MM.1S (cell line): ENCODE data around the gene PTGDR.

Experiments
- DNase-seq: peaks from one replicate; pipeline ENCODE4 v3.0.0-alpha.2; 2015
- H2AFZ ChIP-seq: fragments of 300-600 bp; sonication (generic); 2 replicates; pipeline ENCODE4 v1.6.0; 2016; ENCODE audit warnings: antibody characterized with exemption, low read length
- H3F3A ChIP-seq: fragments of 300-600 bp; sonication (generic); 2 replicates; pipeline ENCODE4 v1.6.1; 2016; ENCODE audit warnings: mild to moderate bottlenecking, antibody characterized with exemption, low read length, moderate library complexity, mixed read lengths; ENCODE audit not compliant: insufficient read depth
- H3K27ac ChIP-seq: fragments of 300-600 bp; sonication (generic); 2 replicates; pipeline ENCODE4 v1.5.1; 2016; ENCODE audit warnings: mild to moderate bottlenecking, low read length
- H3K27me3 ChIP-seq: fragments of 300-600 bp; sonication (generic); replicated peaks from 2 replicates; pipeline ENCODE4 v1.6.0; 2016; ENCODE audit warnings: low read length; ENCODE audit not compliant: insufficient read depth
- H3K36me3 ChIP-seq: fragments of 300-600 bp; sonication (generic); replicated peaks from 2 replicates; pipeline ENCODE4 v1.6.1; 2016; ENCODE audit warnings: mild to moderate bottlenecking, low read length, mixed read lengths; ENCODE audit not compliant: insufficient read depth
- H3K4me1 ChIP-seq: fragments of 300-600 bp; sonication (generic); 2 replicates; pipeline ENCODE4 v1.6.1; 2016; ENCODE audit warnings: low read length, mixed read lengths
- H3K4me2 ChIP-seq: fragments of 300-600 bp; sonication (generic); 2 replicates; pipeline ENCODE4 v1.6.0; 2016; ENCODE audit warnings: low read depth, low read length
- H3K4me3 ChIP-seq: fragments of 300-600 bp; sonication (generic); 2 replicates; pipeline ENCODE4 v1.5.1; 2016; ENCODE audit warnings: low read length, mixed read lengths
- H3K79me2 ChIP-seq: fragments of 300-600 bp; sonication (generic); 2 replicates; pipeline ENCODE4 v1.6.1; 2016; ENCODE audit warnings: mixed run types, low read length, mixed read lengths
- H3K9ac ChIP-seq: fragments of 300-600 bp; sonication (generic); 2 replicates; pipeline ENCODE4 v1.6.1; 2016; ENCODE audit warnings: low read length, mixed read lengths
- H3K9me2 ChIP-seq: fragments of 300-600 bp; sonication (generic); replicated peaks from 2 replicates; pipeline ENCODE4 v1.6.1; 2016; ENCODE audit warnings: mild to moderate bottlenecking, low read length, mixed read lengths; ENCODE audit not compliant: insufficient read depth
- H3K9me3 ChIP-seq: fragments of 300-600 bp; sonication (generic); replicated peaks from 2 replicates; pipeline ENCODE4 v1.6.1; 2016; ENCODE audit warnings: mild to moderate bottlenecking, low read length, mixed read lengths; ENCODE audit not compliant: insufficient read depth
- H4K20me1 ChIP-seq: fragments of 300-600 bp; sonication (generic); 2 replicates; pipeline ENCODE4 v1.6.1; 2016; ENCODE audit warnings: mild to moderate bottlenecking, low read length, moderate library complexity, mixed read lengths; ENCODE audit not compliant: insufficient read depth
- EZH2 ChIP-seq: fragments of 300-600 bp; sonication (generic); optimal IDR thresholded peaks from 2 replicates; pipeline ENCODE3; 2017; ENCODE audit warnings: low read depth, mild to moderate bottlenecking, antibody characterized with exemption, low read length, mixed read lengths
- EZH2phosphoT487 ChIP-seq: fragments of 300-600 bp; sonication (generic); IDR thresholded peaks from 2 replicates; pipeline ENCODE4 v1.6.1; 2018; ENCODE audit warnings: antibody characterized with exemption, low read length
- TF ChIP-seq, protein P1 (sequence below): fragments of 300-600 bp; sonication (generic); IDR thresholded peaks from 2 replicates; pipeline ENCODE4 v1.5.1; 2016; ENCODE audit warnings: antibody characterized with exemption, low read length, mixed read lengths

Gene PTGDR

DNA sequence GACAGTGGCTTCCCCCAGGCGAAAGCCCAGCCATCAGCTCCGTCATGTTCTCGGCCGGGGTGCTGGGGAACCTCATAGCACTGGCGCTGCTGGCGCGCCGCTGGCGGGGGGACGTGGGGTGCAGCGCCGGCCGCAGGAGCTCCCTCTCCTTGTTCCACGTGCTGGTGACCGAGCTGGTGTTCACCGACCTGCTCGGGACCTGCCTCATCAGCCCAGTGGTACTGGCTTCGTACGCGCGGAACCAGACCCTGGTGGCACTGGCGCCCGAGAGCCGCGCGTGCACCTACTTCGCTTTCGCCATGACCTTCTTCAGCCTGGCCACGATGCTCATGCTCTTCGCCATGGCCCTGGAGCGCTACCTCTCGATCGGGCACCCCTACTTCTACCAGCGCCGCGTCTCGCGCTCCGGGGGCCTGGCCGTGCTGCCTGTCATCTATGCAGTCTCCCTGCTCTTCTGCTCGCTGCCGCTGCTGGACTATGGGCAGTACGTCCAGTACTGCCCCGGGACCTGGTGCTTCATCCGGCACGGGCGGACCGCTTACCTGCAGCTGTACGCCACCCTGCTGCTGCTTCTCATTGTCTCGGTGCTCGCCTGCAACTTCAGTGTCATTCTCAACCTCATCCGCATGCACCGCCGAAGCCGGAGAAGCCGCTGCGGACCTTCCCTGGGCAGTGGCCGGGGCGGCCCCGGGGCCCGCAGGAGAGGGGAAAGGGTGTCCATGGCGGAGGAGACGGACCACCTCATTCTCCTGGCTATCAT, 47.3 kb downstream of the PTGDR start:
- no peaks in the 10 kb centered on the region for H3K79me2 ChIP-seq
- no peak for DNase-seq
- no peak overlapping the region for H3K9ac ChIP-seq
- H3K4me1 ChIP-seq, result peaks cover 12% of the 10 kb centered on the region
- H3K4me2 ChIP-seq, result peak overlapping the region; percentile 82
- TF ChIP-seq, protein P1, sequence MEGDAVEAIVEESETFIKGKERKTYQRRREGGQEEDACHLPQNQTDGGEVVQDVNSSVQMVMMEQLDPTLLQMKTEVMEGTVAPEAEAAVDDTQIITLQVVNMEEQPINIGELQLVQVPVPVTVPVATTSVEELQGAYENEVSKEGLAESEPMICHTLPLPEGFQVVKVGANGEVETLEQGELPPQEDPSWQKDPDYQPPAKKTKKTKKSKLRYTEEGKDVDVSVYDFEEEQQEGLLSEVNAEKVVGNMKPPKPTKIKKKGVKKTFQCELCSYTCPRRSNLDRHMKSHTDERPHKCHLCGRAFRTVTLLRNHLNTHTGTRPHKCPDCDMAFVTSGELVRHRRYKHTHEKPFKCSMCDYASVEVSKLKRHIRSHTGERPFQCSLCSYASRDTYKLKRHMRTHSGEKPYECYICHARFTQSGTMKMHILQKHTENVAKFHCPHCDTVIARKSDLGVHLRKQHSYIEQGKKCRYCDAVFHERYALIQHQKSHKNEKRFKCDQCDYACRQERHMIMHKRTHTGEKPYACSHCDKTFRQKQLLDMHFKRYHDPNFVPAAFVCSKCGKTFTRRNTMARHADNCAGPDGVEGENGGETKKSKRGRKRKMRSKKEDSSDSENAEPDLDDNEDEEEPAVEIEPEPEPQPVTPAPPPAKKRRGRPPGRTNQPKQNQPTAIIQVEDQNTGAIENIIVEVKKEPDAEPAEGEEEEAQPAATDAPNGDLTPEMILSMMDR, result no peak
- TF ChIP-seq EZH2phosphoT487 (no peak), EZH2 (no peak)
- H2AFZ ChIP-seq, result 0 out of 2 replicates have a peak overlapping the region, but pooled peaks have one; percentile 31
- H3K9me2 ChIP-seq, result no peaks in the 10 kb centered on the region
- no peak overlapping the region for H3K27ac ChIP-seq
- H3K9me3 ChIP-seq, result no peaks in the 10 kb centered on the region
- H3F3A ChIP-seq, result no peaks in the 10 kb centered on the region
- H4K20me1 ChIP-seq, result no peaks in the 10 kb centered on the region
- H3K4me3 ChIP-seq, result peak overlapping the region; percentile 50
- H3K36me3 ChIP-seq, result no peaks in the 10 kb centered on the region
- H3K27me3 ChIP-seq, result no peaks in the 10 kb centered on the region

DNA sequence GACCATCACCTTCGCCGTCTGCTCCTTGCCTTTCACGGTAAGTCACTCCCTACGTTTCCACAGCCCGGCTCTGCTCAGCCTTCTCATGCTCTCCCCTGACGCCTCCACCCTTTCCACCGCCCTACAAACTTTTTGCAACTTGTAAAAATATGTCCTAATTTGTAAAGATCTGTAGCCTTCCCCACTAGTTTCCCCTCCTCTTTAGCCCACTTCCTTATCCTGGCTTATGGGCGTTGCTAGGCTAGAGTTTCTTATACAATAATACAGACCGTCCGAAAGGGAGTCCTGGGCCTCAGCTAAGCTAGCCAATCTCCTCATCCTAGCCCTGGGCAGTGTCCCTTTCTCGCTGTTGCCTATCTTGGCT, 47.8 kb downstream of the PTGDR start:
- Histone ChIP-seq H3K9me3 (no peaks in the 10 kb centered on the region), H4K20me1 (no peaks in the 10 kb centered on the region), H3K79me2 (no peaks in the 10 kb centered on the region), H2AFZ (no peak overlapping the region), H3K27me3 (no peaks in the 10 kb centered on the region), H3K27ac (no peak overlapping the region), H3F3A (no peaks in the 10 kb centered on the region), H3K4me1 (peaks cover 12% of the 10 kb centered on the region), H3K36me3 (no peaks in the 10 kb centered on the region), H3K4me2 (no peak overlapping the region), H3K9ac (no peak overlapping the region), H3K4me3 (no peak overlapping the region), H3K9me2 (no peaks in the 10 kb centered on the region)
- no peak for DNase-seq
- TF ChIP-seq, protein P1, result no peak
- TF ChIP-seq EZH2phosphoT487 (no peak), EZH2 (no peak)

- Histone ChIP-seq H3K9ac (no peak overlapping the region), H4K20me1 (no peaks in the 10 kb centered on the region)
Observed at GRCh38 chr14:52318062-52318461, 50.6 kb downstream of the PTGDR start.

More at GRCh38 chr14:52318062-52318461, 50.6 kb downstream of the PTGDR start:
- H3K4me1 ChIP-seq, result no peaks in the 10 kb centered on the region
- H3K4me3 ChIP-seq, result no peak overlapping the region
- H3K36me3 ChIP-seq, result no peaks in the 10 kb centered on the region
- no peak for TF ChIP-seq EZH2
- no peak for TF ChIP-seq EZH2phosphoT487
- TF ChIP-seq, protein P1, result no peak
- no peaks in the 10 kb centered on the region for H3K79me2 ChIP-seq
- no peak overlapping the region for H3K27ac ChIP-seq
- no peak for DNase-seq
- H3K9me2 ChIP-seq, result no peaks in the 10 kb centered on the region
- no peak overlapping the region for H3K4me2 ChIP-seq
- H2AFZ ChIP-seq, result no peak overlapping the region
- no peaks in the 10 kb centered on the region for H3K9me3 ChIP-seq
- H3K27me3 ChIP-seq, result no peaks in the 10 kb centered on the region
- no peaks in the 10 kb centered on the region for H3F3A ChIP-seq
